Endothelial cell (in vitro differentiated cells): Measurements from ENCODE around the gene UMAD1. TPM values are rescaled to one million over a fixed set of nuclear protein-coding genes. Genes with fewer than 3 reads are reported as not detected.

Experiments
- DNase-seq: peaks from one replicate; pipeline ENCODE4 v3.0.0; 2021; ENCODE audit warnings: low spot score
- H3K27ac Mint-ChIP-seq: one replicate; pipeline ENCODE4 v1.8.0; 2021; ENCODE audit warnings: mixed read lengths, inconsistent platforms; ENCODE audit not compliant: unreplicated experiment
- H3K27me3 Mint-ChIP-seq: one replicate; pipeline ENCODE4 v1.8.0; 2021; ENCODE audit warnings: mild to moderate bottlenecking, moderate library complexity, mixed read lengths, inconsistent platforms; ENCODE audit not compliant: unreplicated experiment
- H3K36me3 Mint-ChIP-seq: one replicate; pipeline ENCODE4 v1.8.0; 2021; ENCODE audit warnings: mild to moderate bottlenecking, low read depth, mixed read lengths, inconsistent platforms; ENCODE audit not compliant: unreplicated experiment
- H3K4me1 Mint-ChIP-seq: one replicate; pipeline ENCODE4 v1.8.0; 2021; ENCODE audit warnings: mild to moderate bottlenecking, mixed read lengths, inconsistent platforms; ENCODE audit not compliant: unreplicated experiment
- H3K4me3 Mint-ChIP-seq: one replicate; pipeline ENCODE4 v1.8.0; 2021; ENCODE audit warnings: mild to moderate bottlenecking, mixed read lengths, inconsistent platforms; ENCODE audit not compliant: unreplicated experiment
- H3K9me3 Mint-ChIP-seq: one replicate; pipeline ENCODE4 v1.8.0; 2021; ENCODE audit warnings: mixed read lengths, inconsistent platforms; ENCODE audit not compliant: unreplicated experiment
- total RNA-seq: library from RNA; stranded (reverse); fragmentation: NEBNext Ultra II Directional; extraction: Animal tissue kit (Norgen Biotek cat#: 25700); gene quantifications from one replicate; pipeline ENCODE4 v1.2.1, GENCODE V29; 2021; ENCODE audit not compliant: unreplicated experiment
- TF ChIP-seq, protein P1 (sequence below): fragments of 200-600 bp; sonication (generic); IDR thresholded peaks from one replicate; pipeline ENCODE4 v1.5.0; 2021; ENCODE audit warnings: antibody characterized with exemption; ENCODE audit not compliant: unreplicated experiment

Gene UMAD1
- total RNA-seq, 1 donor from 2014 or later: 5.7 TPM

DNA sequence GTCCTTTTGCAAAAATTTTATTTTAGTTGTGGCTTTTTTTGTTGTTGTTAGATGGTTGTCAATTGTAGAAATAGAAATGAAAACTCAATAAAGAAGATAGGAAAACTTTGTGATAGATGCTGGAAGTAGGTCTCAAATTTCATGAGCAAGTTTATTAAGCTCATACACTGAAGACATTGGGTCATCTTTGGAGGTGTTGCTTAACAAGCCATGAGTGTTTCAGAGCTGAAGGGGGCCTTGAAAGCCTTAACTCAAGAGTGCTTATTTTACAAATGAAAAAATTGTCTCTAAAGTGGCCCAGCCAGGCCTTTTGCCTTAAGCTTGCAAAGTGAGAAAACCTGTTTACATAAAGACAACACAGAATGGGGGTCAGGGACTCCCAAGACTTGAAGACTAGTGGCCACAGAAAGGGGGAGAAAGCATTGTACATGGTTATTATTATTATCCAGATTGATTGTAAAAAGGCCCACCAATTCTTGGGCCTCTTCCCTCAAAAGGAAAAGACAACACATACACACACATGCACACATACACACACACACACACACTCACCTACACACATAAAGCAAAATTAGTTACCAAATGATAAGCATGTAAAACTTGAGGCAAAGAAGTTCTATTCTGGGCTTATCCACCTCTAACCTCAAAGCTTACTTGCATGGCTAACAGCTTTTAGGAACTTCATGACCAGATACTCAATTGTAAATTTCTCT is 278.3 kb downstream of the UMAD1 start:
- no peaks in the 10 kb centered on the region for H3K36me3 Mint-ChIP-seq
- no peak for DNase-seq
- no peaks in the 10 kb centered on the region for H3K9me3 Mint-ChIP-seq
- peaks cover 1% of the 10 kb centered on the region for H3K27me3 Mint-ChIP-seq
- no peak overlapping the region for H3K27ac Mint-ChIP-seq
- H3K4me3 Mint-ChIP-seq: no peak overlapping the region
- TF ChIP-seq, protein P1, sequence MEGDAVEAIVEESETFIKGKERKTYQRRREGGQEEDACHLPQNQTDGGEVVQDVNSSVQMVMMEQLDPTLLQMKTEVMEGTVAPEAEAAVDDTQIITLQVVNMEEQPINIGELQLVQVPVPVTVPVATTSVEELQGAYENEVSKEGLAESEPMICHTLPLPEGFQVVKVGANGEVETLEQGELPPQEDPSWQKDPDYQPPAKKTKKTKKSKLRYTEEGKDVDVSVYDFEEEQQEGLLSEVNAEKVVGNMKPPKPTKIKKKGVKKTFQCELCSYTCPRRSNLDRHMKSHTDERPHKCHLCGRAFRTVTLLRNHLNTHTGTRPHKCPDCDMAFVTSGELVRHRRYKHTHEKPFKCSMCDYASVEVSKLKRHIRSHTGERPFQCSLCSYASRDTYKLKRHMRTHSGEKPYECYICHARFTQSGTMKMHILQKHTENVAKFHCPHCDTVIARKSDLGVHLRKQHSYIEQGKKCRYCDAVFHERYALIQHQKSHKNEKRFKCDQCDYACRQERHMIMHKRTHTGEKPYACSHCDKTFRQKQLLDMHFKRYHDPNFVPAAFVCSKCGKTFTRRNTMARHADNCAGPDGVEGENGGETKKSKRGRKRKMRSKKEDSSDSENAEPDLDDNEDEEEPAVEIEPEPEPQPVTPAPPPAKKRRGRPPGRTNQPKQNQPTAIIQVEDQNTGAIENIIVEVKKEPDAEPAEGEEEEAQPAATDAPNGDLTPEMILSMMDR: no peak
- no peaks in the 10 kb centered on the region for H3K4me1 Mint-ChIP-seq

DNA sequence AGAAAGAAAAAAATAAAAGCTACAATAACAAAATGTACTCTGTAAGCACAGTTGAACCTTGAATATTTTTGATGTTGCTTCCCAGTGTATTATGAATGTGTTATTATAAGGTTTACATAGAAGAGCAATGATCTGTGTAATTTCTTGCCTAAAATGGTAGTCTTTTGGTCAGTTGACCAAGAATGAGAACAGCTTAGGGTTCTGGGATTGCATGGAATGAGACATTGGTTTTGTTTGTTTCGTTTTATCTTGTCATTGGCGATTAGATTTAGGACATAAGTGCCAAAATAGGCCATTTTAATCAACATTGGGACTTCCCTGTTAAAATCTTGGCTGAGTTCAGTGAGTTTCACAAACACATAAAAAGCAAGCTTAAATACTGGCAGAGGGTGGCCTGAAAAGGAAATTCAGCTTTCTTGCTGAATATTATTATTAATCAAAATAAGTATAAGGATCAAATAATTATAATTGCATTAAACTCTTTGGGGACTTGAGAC is 278.9 kb downstream of the UMAD1 start:
- H3K36me3 Mint-ChIP-seq: no peaks in the 10 kb centered on the region
- no peaks in the 10 kb centered on the region for H3K4me1 Mint-ChIP-seq
- peaks cover 1% of the 10 kb centered on the region for H3K27me3 Mint-ChIP-seq
- TF ChIP-seq, protein P1: no peak
- H3K9me3 Mint-ChIP-seq: no peaks in the 10 kb centered on the region
- H3K4me3 Mint-ChIP-seq: no peak overlapping the region
- H3K27ac Mint-ChIP-seq: no peak overlapping the region
- no peak for DNase-seq

DNA sequence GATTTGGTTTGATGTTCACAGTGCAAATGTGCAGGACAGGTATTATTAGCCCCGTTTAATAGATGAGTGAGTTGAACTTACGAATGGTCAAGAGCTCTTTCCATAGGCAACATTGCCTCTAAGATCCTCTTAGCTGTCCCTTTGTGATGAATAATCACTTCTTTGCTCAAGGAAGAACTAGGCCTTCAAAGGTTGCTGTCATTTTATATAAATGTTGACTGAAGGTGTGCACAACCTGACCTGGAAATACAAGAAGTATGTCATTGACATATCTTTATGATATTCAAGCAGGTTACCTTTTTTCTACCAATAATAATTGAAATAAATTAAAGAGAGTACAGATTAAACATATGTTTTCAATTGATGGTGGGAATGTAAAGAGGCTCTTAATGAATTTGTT is 279.5 kb downstream of the UMAD1 start:
- Mint-ChIP-seq H3K27me3 (peaks cover 1% of the 10 kb centered on the region), H3K9me3 (no peaks in the 10 kb centered on the region)
- TF ChIP-seq, protein P1: no peak

DNA sequence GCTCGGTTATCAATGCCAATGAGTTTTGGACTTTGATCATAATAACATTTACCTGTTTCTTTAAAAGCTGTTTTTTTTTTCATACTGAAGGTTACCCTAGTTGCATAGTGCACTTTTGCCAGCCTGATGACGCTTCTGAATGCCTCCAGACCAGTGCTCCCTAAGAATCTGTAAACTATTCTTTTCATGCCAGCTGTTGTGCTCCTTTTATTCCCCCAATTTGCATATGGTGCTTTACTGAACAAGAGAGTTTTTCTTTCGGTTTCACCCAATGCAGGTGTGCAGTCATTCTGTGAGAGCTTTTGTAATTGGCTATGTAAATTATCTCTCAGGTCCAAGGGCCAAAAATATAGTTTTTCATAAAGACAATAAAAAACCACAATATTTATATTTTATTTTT is 279.9 kb downstream of the UMAD1 start:
- Mint-ChIP-seq H3K4me1 (no peaks in the 10 kb centered on the region), H3K27ac (no peak overlapping the region), H3K4me3 (no peak overlapping the region), H3K36me3 (no peaks in the 10 kb centered on the region), H3K9me3 (no peaks in the 10 kb centered on the region), H3K27me3 (peaks cover 1% of the 10 kb centered on the region)
- no peak for DNase-seq
- TF ChIP-seq, protein P1: no peak

More for the DNA sequence above, 279.5 kb downstream of the UMAD1 start:
- Mint-ChIP-seq H3K36me3 (no peaks in the 10 kb centered on the region), H3K4me1 (no peaks in the 10 kb centered on the region), H3K27ac (no peak overlapping the region), H3K4me3 (no peak overlapping the region)
- no peak for DNase-seq

DNA sequence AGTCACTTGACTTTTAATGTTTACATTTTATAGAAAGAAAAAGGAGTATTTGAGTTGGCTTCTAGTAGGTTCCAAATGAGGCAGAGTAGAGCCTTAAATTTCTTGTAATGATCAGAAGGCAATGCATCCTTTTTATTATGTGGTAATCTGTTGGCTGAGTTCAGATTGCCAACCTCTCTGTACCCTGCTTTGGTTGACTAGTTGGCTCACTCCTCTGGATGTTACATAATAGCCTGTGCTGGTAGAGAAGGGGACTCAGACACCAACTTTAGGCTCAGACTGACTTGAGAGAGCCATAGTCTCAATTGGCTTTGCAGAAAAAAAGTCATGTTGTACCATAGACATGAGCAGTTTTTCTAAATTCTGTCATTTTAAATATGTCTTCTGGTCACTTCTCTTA is 281.3 kb downstream of the UMAD1 start:
- Mint-ChIP-seq H3K9me3 (no peaks in the 10 kb centered on the region), H3K27ac (no peak overlapping the region), H3K27me3 (no peaks in the 10 kb centered on the region), H3K4me1 (no peaks in the 10 kb centered on the region), H3K36me3 (no peaks in the 10 kb centered on the region), H3K4me3 (no peak overlapping the region)
- TF ChIP-seq, protein P1: no peak
- DNase-seq: no peak
